ENCODE data around the gene BTBD7.

Gene BTBD7

GRCh38 chr14:93330609-93331000 is 2.2 kb downstream of the BTBD7 start:
- FAIRE-seq: no peak

- FAIRE-seq: no peak
Measured at GRCh38 chr14:93329965-93330608, 2.7 kb downstream of the BTBD7 start.

GRCh38 chr14:93328546-93328945 is 4.3 kb downstream of the BTBD7 start:
- FAIRE-seq: no peak

- no peak for FAIRE-seq
Measured at GRCh38 chr14:93326196-93326595, 6.6 kb downstream of the BTBD7 start.

GRCh38 chr14:93323600-93324174 is 9.1 kb downstream of the BTBD7 start:
- FAIRE-seq: no peak

DNA sequence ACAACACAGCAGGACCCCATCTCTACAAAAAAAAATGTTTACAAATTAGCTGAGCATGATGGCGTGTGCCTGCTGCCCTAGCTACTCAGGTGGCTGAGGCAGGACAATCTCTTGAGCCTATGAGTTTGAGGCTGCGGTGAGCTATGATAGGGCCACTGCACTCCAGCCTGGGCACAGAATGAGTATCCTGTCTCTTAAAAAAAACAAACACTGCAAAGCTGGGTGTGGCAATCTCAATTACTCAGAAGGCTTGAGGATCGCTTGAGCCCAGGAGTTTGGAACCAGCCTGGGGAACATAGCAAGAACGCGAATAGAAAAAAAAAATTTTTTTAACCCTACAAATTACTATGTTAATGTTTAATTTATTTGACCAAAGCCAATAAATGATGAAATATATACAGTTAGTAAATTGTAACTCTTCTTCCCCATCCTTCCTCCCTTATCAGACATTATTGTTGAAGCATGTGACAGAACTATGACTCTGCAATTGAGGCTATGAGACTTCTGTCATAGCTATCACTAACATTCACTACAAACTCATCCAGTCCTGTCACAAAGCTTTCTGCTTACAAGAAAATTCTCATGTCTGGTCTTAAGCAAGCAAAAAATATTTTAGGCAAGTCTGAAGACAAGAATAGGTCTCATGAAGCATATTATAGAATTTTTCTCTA is 9.8 kb downstream of the BTBD7 start:
- FAIRE-seq: no peak

- FAIRE-seq: no peak
Measured at GRCh38 chr14:93320489-93320888, 12.3 kb downstream of the BTBD7 start.

DNA sequence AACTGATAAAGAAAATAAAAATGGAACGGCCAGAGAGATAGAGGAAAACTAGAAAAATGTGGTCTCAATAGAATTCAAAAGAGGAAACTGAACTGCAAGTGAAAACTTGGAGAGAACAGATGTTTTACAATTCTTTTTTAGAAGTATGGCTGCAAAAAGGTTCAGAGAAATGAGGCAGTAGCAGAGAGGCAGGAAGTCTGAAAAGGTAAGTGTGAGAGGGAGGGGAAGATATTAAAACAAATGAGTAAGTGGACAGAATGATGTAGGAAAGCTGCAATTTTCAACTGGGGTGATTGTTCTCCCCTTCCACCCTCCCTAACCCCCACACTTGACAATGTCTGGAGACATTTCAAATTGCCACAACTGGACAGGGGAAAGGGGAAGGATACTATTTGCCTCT is 12.9 kb downstream of the BTBD7 start:
- no peak for FAIRE-seq

- FAIRE-seq: no peak
Measured at GRCh38 chr14:93319494-93319893, 13.3 kb downstream of the BTBD7 start.

DNA sequence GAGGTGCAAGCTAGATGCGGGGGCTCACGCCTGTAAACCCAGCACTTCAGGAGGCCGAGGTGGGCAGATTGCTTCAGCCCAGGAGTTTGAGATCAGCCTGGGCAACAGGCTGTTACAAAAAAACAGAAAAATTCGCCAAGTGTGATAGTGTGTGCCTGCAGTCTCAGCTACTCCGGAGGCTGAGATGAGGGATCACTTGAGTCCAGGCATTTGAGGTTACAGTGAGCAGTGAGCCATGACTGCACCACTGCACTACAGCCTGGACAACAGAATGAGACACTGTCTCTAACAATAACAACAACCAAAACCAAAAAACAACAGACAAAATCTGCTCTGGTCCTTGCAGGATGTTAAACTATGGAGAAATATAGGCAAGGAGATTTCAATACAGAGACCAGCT is 13.9 kb downstream of the BTBD7 start:
- FAIRE-seq: no peak

- FAIRE-seq: no peak
Measured at GRCh38 chr14:93317875-93318807, 14.7 kb downstream of the BTBD7 start.

GRCh38 chr14:93317210-93317874 is 15.5 kb downstream of the BTBD7 start:
- FAIRE-seq: no peak

- no peak for FAIRE-seq
Measured at GRCh38 chr14:93316716-93317115, 16.1 kb downstream of the BTBD7 start.

DNA sequence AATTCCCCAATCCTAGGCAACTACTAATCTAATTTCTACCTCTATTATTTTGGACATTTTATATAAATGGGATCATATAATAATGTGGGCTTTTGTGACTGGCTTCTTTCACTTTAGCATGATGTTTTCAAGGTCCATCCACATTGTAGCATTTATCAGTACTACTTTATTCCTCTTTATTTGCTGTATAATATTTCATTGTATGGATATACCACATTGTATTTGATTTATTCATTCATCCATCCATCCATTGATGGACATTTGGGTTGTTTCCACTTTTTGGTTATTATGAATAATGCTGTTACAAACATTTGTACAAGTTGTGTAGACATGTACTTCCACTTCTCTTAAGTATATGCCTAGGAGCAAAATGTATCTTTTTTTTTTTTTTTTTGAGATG is 17.3 kb downstream of the BTBD7 start:
- no peak for FAIRE-seq

- no peak for FAIRE-seq
Measured at GRCh38 chr14:93311082-93311481, 21.8 kb downstream of the BTBD7 start.

DNA sequence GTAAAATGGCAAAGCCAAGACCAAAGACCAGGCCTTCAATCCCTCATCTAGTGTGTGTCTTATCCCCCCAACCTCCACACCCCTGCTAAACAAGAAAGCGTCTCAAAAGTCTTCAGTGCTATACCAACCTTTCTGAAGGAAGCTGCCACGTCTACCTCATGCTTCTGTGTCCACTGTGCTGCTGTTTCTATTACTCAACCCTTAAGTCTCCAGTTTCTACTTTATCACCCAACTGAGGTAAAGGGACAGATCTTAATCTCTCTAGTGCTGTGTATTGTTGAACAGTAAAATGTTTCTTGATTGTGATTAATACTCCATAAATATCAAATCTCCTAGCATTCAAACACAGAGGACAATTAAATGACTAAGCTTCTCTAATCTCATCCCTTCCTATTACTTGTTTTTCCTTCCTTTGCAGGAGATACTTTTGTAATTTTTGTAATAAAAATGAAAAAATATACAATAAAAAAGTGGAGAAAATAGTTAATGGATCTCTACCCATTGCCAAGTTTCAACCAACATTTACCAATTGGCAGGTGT is 23.3 kb downstream of the BTBD7 start:
- FAIRE-seq: no peak

DNA sequence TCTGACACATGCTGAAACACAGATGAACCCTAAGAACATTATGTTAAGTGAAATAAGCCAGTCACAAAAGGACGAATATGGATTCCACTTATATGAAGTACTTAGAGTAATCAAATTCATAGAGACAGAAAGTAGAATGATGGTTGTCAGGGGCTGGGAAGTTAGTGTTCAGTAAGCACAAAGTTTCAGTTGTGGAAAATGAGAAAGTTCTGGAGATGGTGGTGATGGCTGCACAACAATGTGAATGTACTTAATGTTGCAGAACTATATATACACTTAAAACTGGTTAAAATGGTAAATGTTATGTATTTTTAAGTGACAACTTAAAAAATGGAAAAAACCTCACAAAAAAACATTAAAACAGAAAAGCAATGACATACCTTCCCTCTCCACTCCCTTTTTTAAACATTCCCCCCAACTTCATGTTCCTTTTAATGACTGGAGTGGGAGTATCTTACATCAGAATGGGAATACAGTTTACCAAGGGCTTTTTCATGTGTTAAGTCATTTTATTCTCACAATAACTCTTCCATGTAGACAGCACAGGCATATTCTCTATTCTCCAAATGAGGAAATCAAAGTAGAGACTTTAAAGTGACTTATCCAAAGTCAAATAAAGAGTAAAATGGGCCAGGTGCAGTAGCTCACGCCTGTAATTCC is 24.0 kb downstream of the BTBD7 start:
- FAIRE-seq: no peak

GRCh38 chr14:93306812-93307211 is 26.0 kb downstream of the BTBD7 start:
- FAIRE-seq: no peak

- no peak for FAIRE-seq
Measured at GRCh38 chr14:93305725-93306418, 27.0 kb downstream of the BTBD7 start.

DNA sequence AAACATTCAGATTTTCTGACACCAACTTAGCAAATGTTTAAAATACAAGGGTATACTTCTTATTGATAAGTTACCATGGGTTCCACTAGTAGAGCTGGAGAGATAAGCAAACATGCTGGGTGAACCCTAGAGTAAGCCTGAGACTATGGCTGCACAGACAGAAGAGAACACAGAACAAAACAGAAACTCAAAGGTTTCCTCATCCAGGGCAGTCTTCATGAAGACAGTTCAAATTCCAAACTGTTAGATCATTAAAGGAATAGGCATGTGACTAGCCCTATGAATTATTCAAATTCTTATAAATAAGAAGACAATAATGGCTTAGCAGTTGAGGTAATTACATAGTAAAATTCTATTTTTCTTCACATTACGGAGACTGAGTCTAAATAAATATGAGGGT is 28.1 kb downstream of the BTBD7 start:
- FAIRE-seq: no peak

GRCh38 chr14:93303659-93304058 is 29.2 kb downstream of the BTBD7 start:
- FAIRE-seq: no peak

All from colon (tissue), 2 donors.